ENCODE results near the gene MAB21L3.
"Not testable (repeated sequence)": the region's sequence is repeated elsewhere in the genome, so short reads cannot be mapped to it uniquely, and the experiment has no call there.

Gene MAB21L3

GRCh38 chr1:116133696-116134475 is 22.7 kb downstream of the MAB21L3 start:
- DNase-seq (ENCODE audit: low read depth in 1 of 2, low spot score in 1 of 2): no peak

- no peak for DNase-seq (ENCODE audit: low read depth in 1 of 2, low spot score in 1 of 2)
These were observed 23.2 kb downstream of the MAB21L3 start for GRCh38 chr1:116134476-116134773.

- no peak for DNase-seq (ENCODE audit: low read depth in 1 of 2, low spot score in 1 of 2)
These were observed 27.1 kb downstream of the MAB21L3 start for GRCh38 chr1:116138277-116138792.

- DNase-seq (ENCODE audit: low read depth in 1 of 2, low spot score in 1 of 2): no peak
These were observed 28.5 kb downstream of the MAB21L3 start for GRCh38 chr1:116139592-116140134.

- DNase-seq (ENCODE audit: low read depth in 1 of 2, low spot score in 1 of 2): no peak
These were observed 33.0 kb downstream of the MAB21L3 start for GRCh38 chr1:116144151-116144550.

GRCh38 chr1:116146447-116147113 is 35.4 kb downstream of the MAB21L3 start:
- DNase-seq (ENCODE audit: low read depth in 1 of 2, low spot score in 1 of 2): not testable (repeated sequence)

GRCh38 chr1:116147114-116147510 is 35.9 kb downstream of the MAB21L3 start:
- DNase-seq (ENCODE audit: low read depth in 1 of 2, low spot score in 1 of 2): no peak

GRCh38 chr1:116147972-116148371 is 36.8 kb downstream of the MAB21L3 start:
- DNase-seq (ENCODE audit: low read depth in 1 of 2, low spot score in 1 of 2): no peak

GRCh38 chr1:116148967-116149366 is 37.8 kb downstream of the MAB21L3 start:
- DNase-seq (ENCODE audit: low read depth in 1 of 2, low spot score in 1 of 2): no peak

- DNase-seq (ENCODE audit: low read depth in 1 of 2, low spot score in 1 of 2): no peak
These were observed 39.2 kb downstream of the MAB21L3 start for GRCh38 chr1:116150368-116150767.

GRCh38 chr1:116151739-116152576 is 40.8 kb downstream of the MAB21L3 start:
- DNase-seq (ENCODE audit: low read depth in 1 of 2, low spot score in 1 of 2): peak; percentile 58 to 74

GRCh38 chr1:116152577-116152943 is 41.4 kb downstream of the MAB21L3 start:
- no peak for DNase-seq (ENCODE audit: low read depth in 1 of 2, low spot score in 1 of 2)

GRCh38 chr1:116152950-116153691 is 41.9 kb downstream of the MAB21L3 start:
- no peak for DNase-seq (ENCODE audit: low read depth in 1 of 2, low spot score in 1 of 2)

- no peak for DNase-seq (ENCODE audit: low read depth in 1 of 2, low spot score in 1 of 2)
These were observed 42.5 kb downstream of the MAB21L3 start for GRCh38 chr1:116153692-116154031.

GRCh38 chr1:116154536-116154935 is 43.3 kb downstream of the MAB21L3 start:
- no peak for DNase-seq (ENCODE audit: low read depth in 1 of 2, low spot score in 1 of 2)

- DNase-seq (ENCODE audit: low read depth in 1 of 2, low spot score in 1 of 2): no peak
These were observed 45.9 kb downstream of the MAB21L3 start for GRCh38 chr1:116157096-116157495.

GRCh38 chr1:116159177-116159576 is 48.0 kb downstream of the MAB21L3 start:
- no peak for DNase-seq (ENCODE audit: low read depth in 1 of 2, low spot score in 1 of 2)

- DNase-seq (ENCODE audit: low read depth in 1 of 2, low spot score in 1 of 2): no peak
These were observed 48.4 kb downstream of the MAB21L3 start for GRCh38 chr1:116159611-116160010.

- no peak for DNase-seq (ENCODE audit: low read depth in 1 of 2, low spot score in 1 of 2)
These were observed 50.2 kb downstream of the MAB21L3 start for GRCh38 chr1:116161390-116161789.

- no peak for DNase-seq (ENCODE audit: low read depth in 1 of 2, low spot score in 1 of 2)
These were observed 50.7 kb downstream of the MAB21L3 start for GRCh38 chr1:116161877-116162390.

GRCh38 chr1:116163533-116163932 is 52.3 kb downstream of the MAB21L3 start:
- no peak for DNase-seq (ENCODE audit: low read depth in 1 of 2, low spot score in 1 of 2)
